GM19438 (cell line): ENCODE results near the gene CNP.

Source experiments
- ATAC-seq: cut with Tn5 transposase; IDR thresholded peaks from one replicate; pipeline ENCODE4 v1.9.1; 2021; ENCODE audit warnings: low read depth; ENCODE audit not compliant: unreplicated experiment

Gene CNP

DNA sequence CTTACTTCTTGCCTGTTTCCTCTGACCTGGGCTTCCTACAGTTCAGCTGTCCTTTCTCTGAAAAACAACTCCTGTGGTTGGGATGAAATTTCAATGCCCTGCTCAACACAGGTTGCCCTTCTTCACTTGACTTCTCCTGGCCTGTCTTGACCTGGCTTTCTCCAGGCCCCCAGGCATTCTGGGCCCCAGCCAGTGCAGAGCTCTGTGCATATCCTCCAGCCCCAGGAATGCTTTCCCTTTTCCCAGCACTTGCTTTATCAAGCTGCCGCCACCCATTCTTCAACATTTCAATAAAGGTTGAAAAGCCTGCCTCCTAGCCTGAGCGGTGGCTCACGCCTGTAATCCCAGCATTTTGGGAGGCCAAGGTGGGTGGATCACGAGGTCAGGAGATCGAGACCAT is 25.4 kb upstream of the CNP start:
- ATAC-seq, result no peak

- ATAC-seq, result no peak
These were observed 23.8 kb upstream of the CNP start for GRCh38 chr17:41942626-41943373.

- no peak for ATAC-seq
These were observed 23.1 kb upstream of the CNP start for GRCh38 chr17:41943492-41943891.

DNA sequence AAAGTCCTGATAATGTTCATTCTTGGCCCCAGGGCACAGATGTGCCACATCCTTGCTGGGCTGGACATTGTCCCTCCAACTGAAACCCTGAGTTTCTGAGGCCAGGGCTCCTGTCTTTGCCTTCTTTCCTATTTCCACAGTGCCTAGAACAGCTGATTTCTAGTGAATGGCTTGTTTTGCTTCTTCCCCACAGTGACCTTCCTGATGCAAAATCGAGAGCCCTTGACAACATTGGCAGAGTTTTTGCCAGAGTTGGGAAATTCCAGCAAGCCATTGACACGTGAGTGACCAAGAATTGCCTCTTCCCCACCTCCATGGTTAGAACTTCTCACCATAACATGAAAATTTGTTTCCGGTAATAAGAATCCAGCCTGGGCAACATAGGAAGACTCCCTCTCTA is 21.7 kb upstream of the CNP start:
- ATAC-seq, result no peak

- ATAC-seq, result no peak
These were observed 17.7 kb upstream of the CNP start for GRCh38 chr17:41948762-41949460.

DNA sequence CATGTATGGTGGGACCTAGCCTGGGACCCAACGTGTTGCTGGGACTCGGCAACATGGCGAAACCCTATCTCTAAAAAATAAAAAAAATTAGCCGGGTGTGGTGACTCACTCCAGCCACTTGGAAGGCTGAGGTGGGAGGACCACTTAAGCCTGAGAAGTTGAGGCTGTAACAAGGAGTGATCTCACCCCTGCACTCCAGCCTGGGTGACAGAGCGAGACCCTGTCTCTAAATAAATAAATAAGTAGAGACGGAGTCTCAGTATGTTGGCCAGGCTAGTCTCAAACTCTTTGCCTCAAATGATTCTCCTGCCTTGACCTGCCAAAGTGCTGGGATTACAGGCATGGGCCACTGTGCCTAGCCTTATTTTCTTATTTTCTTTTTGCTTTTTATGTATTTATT is 10.1 kb upstream of the CNP start:
- ATAC-seq, result no peak

DNA sequence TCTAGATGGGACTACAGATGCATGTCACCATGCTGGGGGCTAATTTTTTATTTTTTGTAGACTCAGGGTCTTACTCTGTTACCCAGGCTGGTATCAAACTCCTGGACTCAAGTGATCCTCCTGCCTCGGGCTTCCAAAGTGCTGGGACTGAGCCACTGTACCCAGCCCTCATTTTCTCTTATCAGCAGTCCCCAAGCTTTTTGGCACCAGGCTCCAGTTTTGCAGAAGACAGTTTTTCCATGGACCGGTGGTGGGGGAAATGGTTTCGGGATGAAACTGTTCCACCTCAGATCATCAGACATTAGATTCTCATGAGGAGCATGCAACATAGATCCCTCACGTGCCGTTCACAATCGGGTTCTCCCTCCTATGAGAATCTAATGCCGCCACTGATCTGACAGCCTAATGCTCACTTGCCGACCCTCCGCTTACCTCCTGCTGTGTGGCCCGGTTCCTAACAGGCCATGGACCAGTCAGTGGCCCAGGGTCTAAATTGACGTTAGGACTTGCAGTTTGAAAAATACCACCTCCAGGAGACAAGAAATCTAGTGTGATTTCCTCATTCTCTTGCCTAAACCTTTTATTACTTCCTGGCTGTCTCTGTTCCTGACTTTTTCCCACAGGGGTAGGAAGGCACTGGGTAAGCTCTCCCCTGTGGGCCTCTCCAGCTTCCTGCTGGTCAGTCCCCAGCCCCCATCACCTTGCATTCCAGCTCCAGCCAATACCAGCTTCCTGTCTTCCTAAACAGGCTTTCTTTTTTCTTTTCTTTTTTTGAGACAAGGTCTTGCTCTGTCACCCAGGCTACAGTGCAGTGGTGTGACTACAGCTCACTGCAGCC is 9.3 kb upstream of the CNP start:
- no peak for ATAC-seq

GRCh38 chr17:41957869-41958439 is 8.6 kb upstream of the CNP start:
- no peak for ATAC-seq

- no peak for ATAC-seq
These were observed 7.6 kb upstream of the CNP start for GRCh38 chr17:41959030-41959335.

GRCh38 chr17:41959336-41960095 is 7.1 kb upstream of the CNP start:
- ATAC-seq, result no peak

- ATAC-seq, result no peak
These were observed 4.5 kb upstream of the CNP start for GRCh38 chr17:41962111-41962510.

- ATAC-seq, result no peak
These were observed 3.7 kb upstream of the CNP start for GRCh38 chr17:41962768-41963434.

DNA sequence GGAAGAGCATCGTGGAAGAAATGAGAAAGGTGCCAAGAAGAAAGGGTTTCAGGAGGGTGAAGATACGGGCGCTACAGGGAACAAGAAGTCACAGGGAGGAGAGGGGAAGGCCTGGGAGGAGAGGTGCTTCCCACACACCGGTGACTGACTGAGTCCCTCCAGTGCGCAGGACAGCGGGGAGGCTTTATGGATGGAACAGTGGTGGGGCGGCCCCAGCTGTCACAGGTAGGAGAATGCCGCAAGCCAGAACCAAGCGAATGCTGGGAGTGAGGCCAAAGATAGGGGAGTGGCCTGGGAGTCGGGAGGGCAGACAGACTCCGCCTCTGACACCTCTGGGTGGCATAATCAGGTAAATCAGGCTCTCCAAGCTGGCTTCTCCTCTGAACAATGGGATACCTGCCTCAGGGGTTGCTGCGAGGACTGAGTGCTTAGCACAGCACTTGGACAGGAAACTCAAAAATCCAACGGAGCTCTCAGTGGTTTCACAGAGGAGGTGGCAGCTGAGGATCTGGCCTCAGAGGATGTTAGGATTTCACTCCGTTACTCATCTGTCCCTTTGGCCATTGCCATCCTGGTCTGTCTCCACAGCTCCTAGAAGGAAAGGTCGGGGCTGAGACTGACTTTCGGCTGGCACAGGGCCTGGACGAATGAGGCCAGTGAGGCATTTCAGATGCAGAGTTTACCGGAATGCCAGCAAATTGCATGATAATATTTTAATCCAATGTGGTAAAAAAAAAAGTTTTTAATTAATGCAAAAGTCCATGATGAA is 717 bp upstream of the CNP start:
- ATAC-seq, result no peak

- ATAC-seq, result peak; percentile 14
These were observed 736 bp downstream of the CNP start for GRCh38 chr17:41967141-41967920.

- ATAC-seq, result no peak
These were observed 1.5 kb downstream of the CNP start for GRCh38 chr17:41967921-41968578.

- no peak for ATAC-seq
These were observed 2.1 kb downstream of the CNP start for GRCh38 chr17:41968676-41969075.

DNA sequence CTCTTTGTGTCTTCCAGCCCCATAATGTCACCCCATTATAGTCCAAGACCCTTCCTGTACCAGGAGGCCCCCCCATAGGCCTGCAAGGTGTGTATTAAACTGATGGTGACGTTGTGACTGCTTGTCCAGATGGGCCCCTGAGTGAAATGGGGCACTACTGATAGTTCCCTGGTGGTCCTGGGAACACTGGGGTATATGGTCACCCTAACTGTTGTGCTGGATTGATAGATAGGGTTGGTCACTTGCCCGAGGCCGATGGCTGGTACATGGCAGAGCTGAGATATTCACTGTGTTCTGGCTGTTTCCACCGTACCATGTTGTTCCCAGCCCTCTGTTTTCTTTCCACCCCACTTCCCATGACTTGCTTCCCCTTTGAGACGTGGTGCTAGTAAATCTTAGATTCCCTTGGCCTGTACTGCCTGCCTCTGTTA is 4.3 kb downstream of the CNP start:
- ATAC-seq, result no peak
